Stomach (tissue), 9 donors: ENCODE measurements around the gene KCNN3. TPM values are rescaled to one million over a fixed set of nuclear protein-coding genes. Genes with fewer than 3 reads are reported as not detected.

Experiments used
- DNase-seq, 2 donors: peaks; one replicate each; pipeline versions ENCODE4 v3.0.0 to v3.0.0-alpha.2; 2013 to 2019
- H3K27ac ChIP-seq, 5 donors: fragments of 200-600 bp in 4 of 5; sonication (generic) in 4 of 5; one replicate each; pipeline ENCODE4 v1.5.1; 2013 to 2019; ENCODE audit warnings: mild to moderate bottlenecking in 1 of 5, moderate library complexity in 1 of 5
- H3K27me3 ChIP-seq, 3 donors: fragments of 200-600 bp; sonication (generic); one replicate each; pipeline ENCODE4 v1.5.1; 2017 to 2019; ENCODE audit warnings: mixed run types in 1 of 3
- H3K36me3 ChIP-seq, 4 donors: fragments of 200-600 bp; sonication (generic); 1 replicate in 3 of 4; 2 replicates in 1 of 4; pipeline ENCODE4 v1.5.1; 2016 to 2019
- H3K4me1 ChIP-seq, 4 donors: fragments of 200-600 bp; sonication (generic); one replicate each; pipeline ENCODE4 v1.5.1; 2016 to 2019
- H3K4me3 ChIP-seq, 4 donors: fragments of 200-600 bp; sonication (generic) in 3 of 4; one replicate each; pipeline ENCODE4 v1.5.1; 2016 to 2019; ENCODE audit warnings: mild to moderate bottlenecking in 1 of 4
- H3K9me3 ChIP-seq, 4 donors: fragments of 200-600 bp; sonication (generic); one replicate each; pipeline ENCODE4 v1.5.1; 2016 to 2019
- CTCF ChIP-seq, 7 experiments: fragments of 450-650 bp in 4 of 7; fragments of 200-600 bp in 3 of 7; sonication (generic) in 3 of 7; IDR thresholded peaks; one replicate each; pipeline ENCODE4 v1.5.1; 2016 to 2019; ENCODE audit warnings: antibody characterized with exemption in 7 of 7, control low read depth in 2 of 7, mild to moderate bottlenecking in 1 of 7
- EP300 ChIP-seq: sonication (generic); formaldehyde crosslinking; IDR thresholded peaks from one replicate; pipeline ENCODE4 v1.6.1; 2017; ENCODE audit warnings: antibody characterized with exemption
- POLR2A ChIP-seq, 4 donors: fragments of 450-650 bp; IDR thresholded peaks; one replicate each; pipeline ENCODE4 v1.6.1; 2016; ENCODE audit warnings: antibody characterized with exemption in 4 of 4, control low read depth in 2 of 4, mild to moderate bottlenecking in 1 of 4, moderate library complexity in 1 of 4
- POLR2AphosphoS5 ChIP-seq, 3 donors: sonication (generic); formaldehyde crosslinking; IDR thresholded peaks; one replicate each; pipeline ENCODE4 v1.6.1; 2016; ENCODE audit warnings: antibody characterized with exemption in 3 of 3
- WGBS, 5 donors: extraction: QIAGEN DNeasy Blood & Tissue Kit in 3 of 5; methylation state at CpG; one replicate each; pipeline versions ENCODE4 v1.1.5 to v1.1.7; 2013 to 2018; 5-methylcytosine and 5-hydroxymethylcytosine counted together
- intact Hi-C: fragments of 100-400 bp; cut with DNase I; formaldehyde crosslinking; loops from one replicate; pipeline ENCODE4 v1.15.1; 2023; ENCODE audit warnings: low total_unique reads
- polyA plus RNA-seq, 3 donors: library from polyadenylated mRNA; stranded (reverse); fragments of 200-250 nt; gene quantifications; one replicate each; pipeline ENCODE4 v1.2.3, GENCODE V29; 2013
- total RNA-seq, 5 donors: library from RNA; depleted of rRNA; stranded (reverse); fragments of >200 nt; gene quantifications; one replicate each; pipeline versions ENCODE4 v1.1.0 to v1.2.3, GENCODE V29; 2014 to 2016
- donor health status: healthy with polysubstance abuse.
- donor health status: Bipolar disorder and iron deficiency.
- donor health status: healthy.

KCNN3 gene
- total and polyA plus RNA-seq, 8 donors = 0.19 to 10.7 (median 2.3) TPM

GRCh38 chr1:154873321-154873950 lies 3.4 kb upstream of the KCNN3 start:
- H3K4me1 ChIP-seq = peaks cover 5 to 46% (median 23%) of the 10 kb centered on the region in 4 donors
- intact Hi-C loops = loop anchor here (10.0 kb wide), 1 partner anchor 389 kb away; no protein-coding TSS in a partner anchor
- 85 to 95% (median 91%) methylated on average over 9 of the region's 9 CpGs for WGBS, 5 donors
- H3K27ac ChIP-seq = no peak overlapping the region
- H3K36me3 ChIP-seq = no peaks in the 10 kb centered on the region
- peaks cover 0 to 31% (median 18%) of the 10 kb centered on the region in 3 donors for H3K27me3 ChIP-seq
- H3K4me3 ChIP-seq = no peak overlapping the region
- no peaks in the 10 kb centered on the region for H3K9me3 ChIP-seq
- TF ChIP-seq CTCF (IDR thresholded peaks at IDR 0.05) = no peak
- no peak for TF ChIP-seq POLR2A (IDR thresholded peaks at IDR 0.05)
- no peak for TF ChIP-seq POLR2AphosphoS5 (IDR thresholded peaks at IDR 0.05)
- TF ChIP-seq EP300 = no peak
- DNase-seq = no peak

GRCh38 chr1:154871374-154871773 lies 1.3 kb upstream of the KCNN3 start:
- no peak overlapping the region for H3K27ac ChIP-seq
- no peak overlapping the region for H3K4me3 ChIP-seq
- peaks cover 0 to 51% (median 37%) of the 10 kb centered on the region in 3 donors for H3K27me3 ChIP-seq
- intact Hi-C loops = loop anchor here (10.0 kb wide), 1 partner anchor 387 kb away; no protein-coding TSS in a partner anchor
- TF ChIP-seq POLR2A (IDR thresholded peaks at IDR 0.05) = no peak
- no peak for TF ChIP-seq POLR2AphosphoS5 (IDR thresholded peaks at IDR 0.05)
- no peak for TF ChIP-seq CTCF (IDR thresholded peaks at IDR 0.05)
- no peak for TF ChIP-seq EP300
- peaks cover 5 to 51% (median 35%) of the 10 kb centered on the region in 4 donors for H3K4me1 ChIP-seq
- H3K36me3 ChIP-seq = no peaks in the 10 kb centered on the region
- no peaks in the 10 kb centered on the region for H3K9me3 ChIP-seq
- WGBS, 5 donors = 0 to 17% (median 0%) methylated on average over 1 of the region's 1 CpG
- peak in 1 of 2 donors; percentile 32 for DNase-seq

GRCh38 chr1:154870734-154871133 lies 653 bp upstream of the KCNN3 start:
- Histone ChIP-seq H3K4me1 (peaks cover 5 to 51% (median 35%) of the 10 kb centered on the region in 4 donors), H3K36me3 (no peaks in the 10 kb centered on the region), H3K27me3 (peaks cover 0 to 51% (median 37%) of the 10 kb centered on the region in 3 donors), H3K9me3 (no peaks in the 10 kb centered on the region), H3K4me3 (peak overlapping the region in 2 of 4 donors; percentile 39 to 44), H3K27ac (no peak overlapping the region)
- DNase-seq = no peak
- intact Hi-C loops = loop anchor here (10.0 kb wide), 1 partner anchor 386 kb away; no protein-coding TSS in a partner anchor
- no peak for TF ChIP-seq CTCF (IDR thresholded peaks at IDR 0.05)
- no peak for TF ChIP-seq EP300
- TF ChIP-seq POLR2A (IDR thresholded peaks at IDR 0.05) = no peak
- TF ChIP-seq POLR2AphosphoS5 (IDR thresholded peaks at IDR 0.05) = no peak
- 70 to 78% (median 73%) methylated on average over 6 of the region's 6 CpGs for WGBS, 5 donors

- no peaks in the 10 kb centered on the region for H3K36me3 ChIP-seq
- peak overlapping the region; percentile 35 to 44 (median 38) for H3K4me3 ChIP-seq
- intact Hi-C loops = loop anchor here (10.0 kb wide), 1 partner anchor 385 kb away; no protein-coding TSS in a partner anchor
- peak in 1 of 2 donors; percentile 87 for DNase-seq
- peak overlapping the region in 2 of 5 donors; percentile 47 to 51 for H3K27ac ChIP-seq
- no peaks in the 10 kb centered on the region for H3K9me3 ChIP-seq
- H3K4me1 ChIP-seq = peaks cover 5 to 51% (median 35%) of the 10 kb centered on the region in 4 donors
- peaks cover 0 to 50% (median 37%) of the 10 kb centered on the region in 3 donors for H3K27me3 ChIP-seq
- 17 to 44% (median 33%) methylated on average over 16 to 26 of the region's 26 CpGs for WGBS, 5 donors
- TF ChIP-seq POLR2AphosphoS5 (IDR thresholded peaks at IDR 0.05) = no peak
- TF ChIP-seq POLR2A (IDR thresholded peaks at IDR 0.05) = no peak
- TF ChIP-seq CTCF (IDR thresholded peaks at IDR 0.05) = no peak
- TF ChIP-seq EP300 = no peak
Measured at GRCh38 chr1:154869351-154870114, 548 bp downstream of the KCNN3 start.
